Left forelimb (tissue), 1 donor: ENCODE measurements around the gene EFCAB12.
A peak's percentile ranks its signal among the peaks of the same experiment; 100 is the strongest.

Experiments used
- DNase-seq: peaks from one replicate; pipeline ENCODE4 v3.0.0-alpha.2; 2018; ENCODE audit warnings: low spot score

Gene EFCAB12

GRCh38 chr3:129445471-129445870 is 17.0 kb upstream of the EFCAB12 start:
- DNase-seq: no peak

GRCh38 chr3:129442947-129443346 is 14.5 kb upstream of the EFCAB12 start:
- DNase-seq: no peak

GRCh38 chr3:129442486-129442885 is 14.1 kb upstream of the EFCAB12 start:
- DNase-seq: no peak

- no peak for DNase-seq
Observed at GRCh38 chr3:129441782-129442181, 13.3 kb upstream of the EFCAB12 start.

GRCh38 chr3:129441215-129441614 is 12.8 kb upstream of the EFCAB12 start:
- DNase-seq: no peak

GRCh38 chr3:129440618-129441190 is 12.3 kb upstream of the EFCAB12 start:
- no peak for DNase-seq

GRCh38 chr3:129439817-129440617 is 11.6 kb upstream of the EFCAB12 start, which contains the start of the genes IFT122 and MBD4:
Gene IFT122 (plus strand): TSS chr3:129440224. CDS start chr3:129440331, 107 bp downstream.
Gene MBD4 (minus strand): TSS chr3:129439948. CDS start chr3:129439833, 115 bp downstream.
- peak; percentile 97 for DNase-seq

GRCh38 chr3:129439226-129439816 is 10.9 kb upstream of the EFCAB12 start:
- no peak for DNase-seq

- no peak for DNase-seq
Observed at GRCh38 chr3:129435367-129435766, 6.9 kb upstream of the EFCAB12 start.

GRCh38 chr3:129434140-129434539 is 5.7 kb upstream of the EFCAB12 start:
- DNase-seq: no peak

GRCh38 chr3:129433565-129433964 is 5.1 kb upstream of the EFCAB12 start:
- DNase-seq: no peak

- DNase-seq: no peak
Observed at GRCh38 chr3:129432671-129433070, 4.2 kb upstream of the EFCAB12 start.

GRCh38 chr3:129432036-129432435 is 3.6 kb upstream of the EFCAB12 start:
- no peak for DNase-seq

GRCh38 chr3:129429602-129430001 is 1.2 kb upstream of the EFCAB12 start:
- DNase-seq: no peak

GRCh38 chr3:129429080-129429451 is 630 bp upstream of the EFCAB12 start:
- DNase-seq: no peak

GRCh38 chr3:129428007-129428375 is 445 bp downstream of the EFCAB12 start:
- peak; percentile 37 for DNase-seq

- DNase-seq: no peak
Observed at GRCh38 chr3:129425619-129426018, 2.8 kb downstream of the EFCAB12 start.

- DNase-seq: peak; percentile 31
Observed at GRCh38 chr3:129425213-129425612, 3.2 kb downstream of the EFCAB12 start.

- peak; percentile 15 for DNase-seq
Observed at GRCh38 chr3:129424185-129424841, 4.1 kb downstream of the EFCAB12 start.

GRCh38 chr3:129422897-129423296 is 5.5 kb downstream of the EFCAB12 start:
- DNase-seq: no peak

- DNase-seq: peak; percentile 12
Observed at GRCh38 chr3:129421988-129422745, 6.3 kb downstream of the EFCAB12 start.
